CD4-positive, alpha-beta T cell (primary cell): Measurements from ENCODE around the gene PTPRN2. TPM values are rescaled to one million over a fixed set of nuclear protein-coding genes. Genes with fewer than 3 reads are reported as not detected.

Experiments
- ATAC-seq: fragments of 200-7000 bp; cut with Tn5 transposase; one replicate; pipeline ENCODE4 v1.10.0; 2022; ENCODE audit warnings: mild to moderate bottlenecking; ENCODE audit not compliant: poor library complexity
- CTCF ChIA-PET: fragments of 350-600 bp; sonication (Branson Sonifier 250); formaldehyde crosslinking; loops from one replicate; lab custom pipeline; 2021; ENCODE audit warnings: antibody characterized with exemption, inconsistent platforms; lab: Charles Lee
- POLR2A ChIA-PET: fragments of 350-600 bp; sonication (Branson Sonifier 250); formaldehyde crosslinking; loops from one replicate; lab custom pipeline; 2021; ENCODE audit warnings: antibody characterized with exemption, inconsistent platforms; lab: Charles Lee
- DNase-seq, 14 experiments: peaks; one replicate each; pipeline ENCODE4 v3.0.0-alpha.2; 2013 to 2020; ENCODE audit warnings: mixed read lengths in 2 of 14
- H3K27ac ChIP-seq, 2 donors: one replicate each; pipeline versions ENCODE4 v1.5.1 to v1.7.0; 2013; ENCODE audit warnings: low read length in 2 of 2, low read depth in 1 of 2, mild to moderate bottlenecking in 1 of 2
- H3K27me3 ChIP-seq, 2 experiments: 1 replicate in 1 of 2; 2 replicates in 1 of 2; pipeline versions ENCODE4 v1.6.1 to v1.7.0; 2013; ENCODE audit warnings: low read length in 2 of 2, control low read depth in 1 of 2, mild to moderate bottlenecking in 1 of 2, moderate library complexity in 1 of 2; ENCODE audit not compliant: insufficient read depth in 2 of 2, control insufficient read depth in 1 of 2
- H3K36me3 ChIP-seq: one replicate; pipeline ENCODE4 v1.6.1; 2013; ENCODE audit warnings: low read length, control low read depth; ENCODE audit not compliant: insufficient read depth
- H3K4me1 ChIP-seq: one replicate; pipeline ENCODE4 v1.6.1; 2013; ENCODE audit warnings: low read length, control low read depth; ENCODE audit not compliant: insufficient read depth
- H3K4me3 ChIP-seq: one replicate; pipeline ENCODE4 v1.5.1; 2013; ENCODE audit warnings: mild to moderate bottlenecking, low read length, moderate library complexity
- H3K9me3 ChIP-seq, 2 experiments: 1 replicate in 1 of 2; 2 replicates in 1 of 2; pipeline versions ENCODE4 v1.6.1 to v1.7.0; 2013; ENCODE audit warnings: low read length in 2 of 2, mild to moderate bottlenecking in 2 of 2, control low read depth in 1 of 2, moderate library complexity in 1 of 2; ENCODE audit not compliant: control insufficient read depth in 1 of 2, insufficient read depth in 1 of 2
- H3K27ac Mint-ChIP-seq: one replicate; pipeline ENCODE4 v1.8.0; 2020; ENCODE audit warnings: mixed read lengths
- H3K27me3 Mint-ChIP-seq: one replicate; pipeline ENCODE4 v1.8.0; 2021; ENCODE audit warnings: mixed read lengths
- H3K36me3 Mint-ChIP-seq: one replicate; pipeline ENCODE4 v1.8.0; 2021; ENCODE audit warnings: low read depth, mixed read lengths
- H3K4me1 Mint-ChIP-seq: one replicate; pipeline ENCODE4 v1.8.0; 2021; ENCODE audit warnings: low read depth, mixed read lengths
- H3K4me3 Mint-ChIP-seq: one replicate; pipeline ENCODE4 v1.8.0; 2020; ENCODE audit warnings: mild to moderate bottlenecking, mixed read lengths
- H3K9me3 Mint-ChIP-seq: one replicate; pipeline ENCODE4 v1.8.0; 2020; ENCODE audit warnings: mixed read lengths
- intact Hi-C, 2 experiments: fragments of 100-400 bp; cut with DNase I in 1 of 2; cut with micrococcal nuclease in 1 of 2; formaldehyde crosslinking; loops; one replicate each; pipeline versions ENCODE4 v1.15.1 to v1.9.0; 2023 to 2025; cut with DNase I, micrococcal nuclease
- total RNA-seq, 174 experiments: library from RNA in 2 of 174; stranded (reverse) in 2 of 174; gene quantifications; one replicate each; pipeline ENCODE4 v1.2.3 and lab custom pipeline; 2021 to 2026
- TF ChIP-seq, protein P1 (sequence below): fragments of 200-600 bp; IDR thresholded peaks from one replicate; pipeline ENCODE4 v1.8.0; 2022; ENCODE audit warnings: antibody characterized with exemption, mild to moderate bottlenecking

PTPRN2 gene
- total RNA-seq, 2 experiments from 2014 or later = 0.34 to 0.44 TPM

- CTCF ChIA-PET = no interaction called here
- H3K4me1 Mint-ChIP-seq = no peaks in the 10 kb centered on the region
These were observed 634.6 kb downstream of the PTPRN2 start for GRCh38 chr7:157952841-157953645.

DNA sequence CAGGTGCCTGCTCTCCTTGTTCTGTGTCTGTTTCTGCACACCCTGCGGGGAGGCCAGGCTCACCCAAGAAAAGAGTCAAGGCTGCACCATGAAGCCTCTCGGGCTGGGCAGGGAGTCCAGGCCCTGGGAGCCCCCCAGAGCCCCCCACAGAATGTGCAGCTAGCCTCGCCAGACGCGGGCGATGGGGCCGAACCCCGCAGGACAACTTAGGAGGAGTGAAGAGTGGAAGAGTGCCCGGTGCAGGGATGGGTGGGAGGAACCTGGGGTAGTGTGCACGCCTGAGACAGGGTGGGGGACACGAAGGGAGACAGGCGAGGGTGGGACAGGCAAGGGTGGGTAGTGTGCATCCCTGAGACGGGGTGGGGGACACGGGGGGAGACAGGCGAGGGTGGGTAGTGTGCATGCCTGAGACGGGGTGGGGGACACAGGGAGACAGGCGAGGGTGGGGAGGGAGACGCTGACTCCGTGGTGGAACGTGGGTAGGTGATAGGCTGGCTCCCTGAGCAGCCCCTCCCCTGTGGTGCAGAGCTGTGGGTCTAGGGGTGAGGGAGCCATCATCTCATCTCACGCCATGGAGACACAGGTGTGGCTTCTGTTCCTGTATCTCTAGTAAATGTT lies 635.5 kb downstream of the PTPRN2 start:
- no peak for DNase-seq
- TF ChIP-seq, protein P1, sequence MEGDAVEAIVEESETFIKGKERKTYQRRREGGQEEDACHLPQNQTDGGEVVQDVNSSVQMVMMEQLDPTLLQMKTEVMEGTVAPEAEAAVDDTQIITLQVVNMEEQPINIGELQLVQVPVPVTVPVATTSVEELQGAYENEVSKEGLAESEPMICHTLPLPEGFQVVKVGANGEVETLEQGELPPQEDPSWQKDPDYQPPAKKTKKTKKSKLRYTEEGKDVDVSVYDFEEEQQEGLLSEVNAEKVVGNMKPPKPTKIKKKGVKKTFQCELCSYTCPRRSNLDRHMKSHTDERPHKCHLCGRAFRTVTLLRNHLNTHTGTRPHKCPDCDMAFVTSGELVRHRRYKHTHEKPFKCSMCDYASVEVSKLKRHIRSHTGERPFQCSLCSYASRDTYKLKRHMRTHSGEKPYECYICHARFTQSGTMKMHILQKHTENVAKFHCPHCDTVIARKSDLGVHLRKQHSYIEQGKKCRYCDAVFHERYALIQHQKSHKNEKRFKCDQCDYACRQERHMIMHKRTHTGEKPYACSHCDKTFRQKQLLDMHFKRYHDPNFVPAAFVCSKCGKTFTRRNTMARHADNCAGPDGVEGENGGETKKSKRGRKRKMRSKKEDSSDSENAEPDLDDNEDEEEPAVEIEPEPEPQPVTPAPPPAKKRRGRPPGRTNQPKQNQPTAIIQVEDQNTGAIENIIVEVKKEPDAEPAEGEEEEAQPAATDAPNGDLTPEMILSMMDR = no peak
- Histone ChIP-seq H3K4me1 (no peaks in the 10 kb centered on the region), H3K9me3 (peaks cover 4 to 6% of the 10 kb centered on the region in 2 experiments), H3K4me3 (no peak overlapping the region), H3K36me3 (no peaks in the 10 kb centered on the region), H3K27me3 (no peaks in the 10 kb centered on the region), H3K27ac (no peak overlapping the region)
- Mint-ChIP-seq H3K27ac (no peak overlapping the region), H3K4me3 (no peak overlapping the region), H3K36me3 (no peaks in the 10 kb centered on the region), H3K9me3 (peaks cover 7% of the 10 kb centered on the region), H3K4me1 (no peaks in the 10 kb centered on the region), H3K27me3 (peaks cover 27% of the 10 kb centered on the region)
- ChIA-PET POLR2A (no interaction called here), CTCF (no interaction called here)
- no peak for ATAC-seq
- intact Hi-C loops = no loop called here

More at GRCh38 chr7:157952841-157953645, 634.6 kb downstream of the PTPRN2 start:
- TF ChIP-seq, protein P1 = no peak
- intact Hi-C loops = no loop called here
- no peak overlapping the region for H3K4me3 Mint-ChIP-seq
- H3K36me3 Mint-ChIP-seq = no peaks in the 10 kb centered on the region
- H3K27me3 ChIP-seq = no peaks in the 10 kb centered on the region
- H3K9me3 ChIP-seq = peaks cover 0 to 5% of the 10 kb centered on the region in 2 experiments
- H3K36me3 ChIP-seq = no peaks in the 10 kb centered on the region
- POLR2A ChIA-PET = no interaction called here
- DNase-seq (no peak), ATAC-seq (no peak)
- H3K9me3 Mint-ChIP-seq = peaks cover 3% of the 10 kb centered on the region
- no peak overlapping the region for H3K4me3 ChIP-seq
- peaks cover 27% of the 10 kb centered on the region for H3K27me3 Mint-ChIP-seq
- H3K27ac Mint-ChIP-seq = no peak overlapping the region
- no peaks in the 10 kb centered on the region for H3K4me1 ChIP-seq
- H3K27ac ChIP-seq = no peak overlapping the region

- ATAC-seq (no peak), DNase-seq (no peak)
- intact Hi-C loops = no loop called here
- Mint-ChIP-seq H3K27ac (no peak overlapping the region), H3K9me3 (peaks cover 7% of the 10 kb centered on the region), H3K27me3 (peaks cover 20% of the 10 kb centered on the region), H3K4me1 (no peaks in the 10 kb centered on the region), H3K36me3 (no peaks in the 10 kb centered on the region), H3K4me3 (no peak overlapping the region)
- Histone ChIP-seq H3K4me3 (no peak overlapping the region), H3K9me3 (peaks cover 11 to 13% of the 10 kb centered on the region in 2 experiments), H3K36me3 (no peaks in the 10 kb centered on the region), H3K4me1 (no peaks in the 10 kb centered on the region), H3K27ac (no peak overlapping the region), H3K27me3 (no peaks in the 10 kb centered on the region)
- POLR2A ChIA-PET = no interaction called here
- TF ChIP-seq, protein P1 = no peak
- CTCF ChIA-PET = no interaction called here
These were observed 636.1 kb downstream of the PTPRN2 start for GRCh38 chr7:157951300-157952049.
